SK-N-SH treated with all-trans-retinoic acid at 6 μM for 48 hours (cell line): Measurements from ENCODE around the gene CRISPLD2.

Experiments used
- ATAC-seq: fragments of 200-7000 bp; cut with Tn5 transposase; 3 replicates; pipeline ENCODE4 v1.9.1; 2020; ENCODE audit warnings: mild to moderate bottlenecking, moderate library complexity
- ARNTL ChIP-seq: fragments of 450-650 bp; formaldehyde crosslinking; IDR thresholded peaks from 2 replicates; pipeline ENCODE4 v1.5.0; 2020; ENCODE audit warnings: low read depth, mild to moderate bottlenecking, moderate library complexity, borderline replicate concordance
- BACH2 ChIP-seq: fragments of 250-450 bp; sonication (Bioruptor Pico); IDR thresholded peaks from 2 replicates; pipeline ENCODE4 v1.9.0; 2021; ENCODE audit warnings: mild to moderate bottlenecking, borderline replicate concordance
- CSDC2 ChIP-seq: fragments of 250-450 bp; sonication (Bioruptor Pico); IDR thresholded peaks from 2 replicates; pipeline ENCODE4 v1.5.0; 2020; ENCODE audit warnings: mild to moderate bottlenecking, moderate library complexity
- ESRRG ChIP-seq: fragments of 250-450 bp; sonication (Bioruptor Pico); IDR thresholded peaks from 2 replicates; pipeline ENCODE4 v1.6.1; 2021; ENCODE audit warnings: mild to moderate bottlenecking
- GLIS3 ChIP-seq: fragments of 250-450 bp; sonication (Bioruptor Pico); IDR thresholded peaks from 2 replicates; pipeline ENCODE4 v1.5.0; 2020; ENCODE audit warnings: mild to moderate bottlenecking, moderate library complexity
- ISL1 ChIP-seq: fragments of 250-450 bp; sonication (Bioruptor Pico); IDR thresholded peaks from 2 replicates; pipeline ENCODE4 v2.1.2; 2022; ENCODE audit warnings: mild to moderate bottlenecking, moderate library complexity
- OSR1 ChIP-seq: fragments of 250-450 bp; sonication (Bioruptor Pico); IDR thresholded peaks from 2 replicates; pipeline ENCODE4 v1.8.0; 2022; ENCODE audit warnings: moderate library complexity, mild to moderate bottlenecking, inconsistent platforms
- PPARA ChIP-seq: fragments of 250-450 bp; sonication (Bioruptor Pico); IDR thresholded peaks from 2 replicates; pipeline ENCODE4 v1.5.0; 2020; ENCODE audit warnings: mild to moderate bottlenecking, borderline replicate concordance
- RARB ChIP-seq: fragments of 250-450 bp; sonication (Bioruptor Pico); IDR thresholded peaks from 2 replicates; pipeline ENCODE4 v1.8.0; 2021; ENCODE audit warnings: mild to moderate bottlenecking, moderate library complexity
- SNAI2 ChIP-seq: fragments of 250-450 bp; sonication (Bioruptor Pico); IDR thresholded peaks from 2 replicates; pipeline ENCODE4 v1.5.0; 2020; ENCODE audit warnings: mild to moderate bottlenecking, moderate library complexity
- TCF4 ChIP-seq: fragments of 250-450 bp; sonication (Bioruptor Pico); IDR thresholded peaks from 2 replicates; pipeline ENCODE4 v1.8.0; 2021; ENCODE audit warnings: mild to moderate bottlenecking, moderate library complexity, borderline replicate concordance
- TSHZ2 ChIP-seq: fragments of 250-450 bp; sonication (Bioruptor Pico); IDR thresholded peaks from 2 replicates; pipeline ENCODE4 v1.5.0; 2020; ENCODE audit warnings: mild to moderate bottlenecking, moderate library complexity
- ZFP3 ChIP-seq: fragments of 250-450 bp; sonication (Bioruptor Pico); IDR thresholded peaks from 2 replicates; pipeline ENCODE4 v1.5.0; 2020; ENCODE audit warnings: mild to moderate bottlenecking, moderate library complexity
- ZFP30 ChIP-seq: fragments of 450-650 bp; formaldehyde crosslinking; IDR thresholded peaks from 2 replicates; pipeline ENCODE4 v1.5.0; 2022; ENCODE audit warnings: mild to moderate bottlenecking, moderate library complexity
- ZNF565 ChIP-seq: fragments of 450-650 bp; formaldehyde crosslinking; conservative IDR thresholded peaks from 2 replicates; pipeline ENCODE4 v1.5.0; 2020; ENCODE audit warnings: low read depth, mild to moderate bottlenecking, moderate library complexity
- ZNF70 ChIP-seq: fragments of 450-650 bp; formaldehyde crosslinking; IDR thresholded peaks from 2 replicates; pipeline ENCODE4 v1.5.0; 2020; ENCODE audit warnings: mild to moderate bottlenecking, moderate library complexity
- ZNF8 ChIP-seq: fragments of 450-650 bp; formaldehyde crosslinking; IDR thresholded peaks from 2 replicates; pipeline ENCODE4 v1.5.0; 2020; ENCODE audit warnings: mild to moderate bottlenecking, moderate library complexity
- TF ChIP-seq, protein P1 (sequence below): fragments of 250-450 bp; sonication (Bioruptor Pico); IDR thresholded peaks from 2 replicates; pipeline ENCODE4 v1.5.1; 2020; ENCODE audit warnings: low read depth, mild to moderate bottlenecking, moderate library complexity
- TF ChIP-seq, protein P2 (sequence below): fragments of 250-450 bp; sonication (Bioruptor Pico); IDR thresholded peaks from 2 replicates; pipeline ENCODE4 v1.8.0; 2021; ENCODE audit warnings: low read depth, mild to moderate bottlenecking, moderate library complexity, borderline replicate concordance
- TF ChIP-seq, protein P3 (sequence below): fragments of 250-450 bp; sonication (Bioruptor Pico); IDR thresholded peaks from 2 replicates; pipeline ENCODE4 v1.5.1; 2021; ENCODE audit warnings: mild to moderate bottlenecking, moderate library complexity

The CRISPLD2 gene

DNA sequence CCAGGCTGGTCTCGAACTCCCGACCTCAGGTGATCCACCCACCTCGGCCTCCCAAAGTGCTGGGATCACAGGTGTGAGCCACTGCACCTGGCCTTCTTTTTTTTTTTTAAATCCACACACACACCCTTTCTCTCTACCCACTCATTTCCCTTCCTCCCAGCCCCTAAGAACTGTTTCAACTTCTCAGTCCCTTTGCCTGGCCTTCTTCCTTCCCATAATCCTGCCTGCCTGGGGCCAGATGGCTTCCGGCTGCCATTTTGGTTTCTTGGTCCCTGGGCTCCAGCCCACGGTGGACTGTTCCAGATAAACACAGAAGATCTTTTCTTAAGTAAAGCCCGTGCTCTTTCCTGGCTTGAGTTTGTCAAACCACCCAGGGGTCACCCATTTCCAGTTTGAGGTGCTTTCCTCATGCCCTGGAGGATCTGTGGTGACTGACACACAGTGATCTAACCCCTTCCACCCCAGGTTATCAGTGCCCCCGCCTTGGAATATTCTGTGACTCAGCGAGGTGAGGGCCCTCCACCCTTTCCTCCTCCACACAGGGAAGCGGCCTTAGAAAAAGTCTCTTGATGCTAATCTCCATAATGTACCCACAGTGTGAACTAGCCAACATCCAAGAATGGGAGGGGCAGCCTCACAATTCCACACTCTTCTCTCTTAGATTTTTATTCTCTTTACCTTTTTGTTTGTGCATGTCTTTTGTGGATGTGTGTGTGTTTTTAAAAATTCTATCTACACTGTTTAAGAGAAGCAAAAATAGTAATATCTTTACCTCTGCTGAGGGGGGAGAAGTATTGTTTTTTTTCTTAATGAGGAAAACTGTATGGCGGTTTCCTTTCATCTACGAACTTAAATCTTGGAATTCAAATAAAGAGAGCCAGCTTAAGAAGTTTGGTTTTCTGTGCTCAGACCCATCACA lies 60.0 kb downstream of the CRISPLD2 start:
- ATAC-seq: no peak
- TF ChIP-seq TSHZ2 (CRISPR knock-in tag) (no peak), ZNF565 (CRISPR knock-in tag) (no peak), RARB (CRISPR knock-in tag) (no peak), SNAI2 (CRISPR knock-in tag) (no peak), ZNF70 (CRISPR knock-in tag) (no peak), ZFP30 (CRISPR knock-in tag) (no peak), ESRRG (CRISPR knock-in tag) (no peak), ZNF8 (CRISPR knock-in tag) (no peak), BACH2 (CRISPR knock-in tag) (no peak), OSR1 (no peak), CSDC2 (CRISPR knock-in tag) (no peak), ZFP3 (CRISPR knock-in tag) (no peak)
- TF ChIP-seq, protein P1, sequence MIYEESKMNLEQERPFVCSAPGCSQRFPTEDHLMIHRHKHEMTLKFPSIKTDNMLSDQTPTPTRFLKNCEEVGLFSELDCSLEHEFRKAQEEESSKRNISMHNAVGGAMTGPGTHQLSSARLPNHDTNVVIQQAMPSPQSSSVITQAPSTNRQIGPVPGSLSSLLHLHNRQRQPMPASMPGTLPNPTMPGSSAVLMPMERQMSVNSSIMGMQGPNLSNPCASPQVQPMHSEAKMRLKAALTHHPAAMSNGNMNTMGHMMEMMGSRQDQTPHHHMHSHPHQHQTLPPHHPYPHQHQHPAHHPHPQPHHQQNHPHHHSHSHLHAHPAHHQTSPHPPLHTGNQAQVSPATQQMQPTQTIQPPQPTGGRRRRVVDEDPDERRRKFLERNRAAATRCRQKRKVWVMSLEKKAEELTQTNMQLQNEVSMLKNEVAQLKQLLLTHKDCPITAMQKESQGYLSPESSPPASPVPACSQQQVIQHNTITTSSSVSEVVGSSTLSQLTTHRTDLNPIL: no peak
- TF ChIP-seq, protein P2, sequence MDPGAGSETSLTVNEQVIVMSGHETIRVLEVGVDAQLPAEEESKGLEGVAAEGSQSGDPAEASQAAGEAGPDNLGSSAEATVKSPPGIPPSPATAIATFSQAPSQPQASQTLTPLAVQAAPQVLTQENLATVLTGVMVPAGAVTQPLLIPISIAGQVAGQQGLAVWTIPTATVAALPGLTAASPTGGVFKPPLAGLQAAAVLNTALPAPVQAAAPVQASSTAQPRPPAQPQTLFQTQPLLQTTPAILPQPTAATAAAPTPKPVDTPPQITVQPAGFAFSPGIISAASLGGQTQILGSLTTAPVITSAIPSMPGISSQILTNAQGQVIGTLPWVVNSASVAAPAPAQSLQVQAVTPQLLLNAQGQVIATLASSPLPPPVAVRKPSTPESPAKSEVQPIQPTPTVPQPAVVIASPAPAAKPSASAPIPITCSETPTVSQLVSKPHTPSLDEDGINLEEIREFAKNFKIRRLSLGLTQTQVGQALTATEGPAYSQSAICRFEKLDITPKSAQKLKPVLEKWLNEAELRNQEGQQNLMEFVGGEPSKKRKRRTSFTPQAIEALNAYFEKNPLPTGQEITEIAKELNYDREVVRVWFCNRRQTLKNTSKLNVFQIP: no peak
- TF ChIP-seq, protein P3, sequence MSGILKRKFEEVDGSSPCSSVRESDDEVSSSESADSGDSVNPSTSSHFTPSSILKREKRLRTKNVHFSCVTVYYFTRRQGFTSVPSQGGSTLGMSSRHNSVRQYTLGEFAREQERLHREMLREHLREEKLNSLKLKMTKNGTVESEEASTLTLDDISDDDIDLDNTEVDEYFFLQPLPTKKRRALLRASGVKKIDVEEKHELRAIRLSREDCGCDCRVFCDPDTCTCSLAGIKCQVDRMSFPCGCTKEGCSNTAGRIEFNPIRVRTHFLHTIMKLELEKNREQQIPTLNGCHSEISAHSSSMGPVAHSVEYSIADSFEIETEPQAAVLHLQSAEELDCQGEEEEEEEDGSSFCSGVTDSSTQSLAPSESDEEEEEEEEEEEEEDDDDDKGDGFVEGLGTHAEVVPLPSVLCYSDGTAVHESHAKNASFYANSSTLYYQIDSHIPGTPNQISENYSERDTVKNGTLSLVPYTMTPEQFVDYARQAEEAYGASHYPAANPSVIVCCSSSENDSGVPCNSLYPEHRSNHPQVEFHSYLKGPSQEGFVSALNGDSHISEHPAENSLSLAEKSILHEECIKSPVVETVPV (CRISPR knock-in tag): no peak
- TF ChIP-seq, all 23 proteins: peak for 0

- ATAC-seq: peak; percentile 92
- TF ChIP-seq TCF4 (CRISPR knock-in tag) (no peak), ESRRG (CRISPR knock-in tag) (no peak), PPARA (CRISPR knock-in tag) (no peak), SNAI2 (CRISPR knock-in tag) (no peak), OSR1 (no peak), GLIS3 (no peak), ZNF565 (CRISPR knock-in tag) (no peak), BACH2 (CRISPR knock-in tag) (no peak), ZNF8 (CRISPR knock-in tag) (no peak), ARNTL (no peak), ISL1 (CRISPR knock-in tag) (no peak)
- TF ChIP-seq, protein P2: no peak
Observed at GRCh38 chr16:84881702-84882521, 62.1 kb downstream of the CRISPLD2 start.
